Peyer's patch (tissue), 4 donors: ENCODE measurements around the gene CHST6.

Experiments used
- CTCF ChIP-seq, 6 experiments: fragments of 450-650 bp in 4 of 6; fragments of 200-600 bp in 2 of 6; sonication (generic) in 1 of 6; IDR thresholded peaks; one replicate each; pipeline ENCODE4 v1.5.1; 2017 to 2019; ENCODE audit warnings: antibody characterized with exemption in 6 of 6, mild to moderate bottlenecking in 3 of 6, moderate library complexity in 1 of 6
- POLR2A ChIP-seq, 2 donors: fragments of 450-650 bp; IDR thresholded peaks; one replicate each; pipeline ENCODE4 v1.5.1; 2017; ENCODE audit warnings: antibody characterized with exemption in 2 of 2, mild to moderate bottlenecking in 2 of 2, moderate library complexity in 2 of 2

GRCh38 chr16:75452464-75453190, 42.6 kb downstream of the CHST6 start:
- no peak for TF ChIP-seq CTCF (IDR thresholded peaks at IDR 0.05)
- no peak for TF ChIP-seq POLR2A (IDR thresholded peaks at IDR 0.05)
